PC-9 (cell line): ENCODE results near the gene E2F2. TPM values are rescaled to one million over a fixed set of nuclear protein-coding genes. Genes with fewer than 3 reads are reported as not detected.

Experiments used
- BruUV-seq: library from RNA; stranded (reverse); fragments of 400-500 nt; replicated peaks from 2 replicates; lab custom pipeline; 2021; lab: Mats Ljungman, UMichigan
- CTCF ChIA-PET: fragments of 300-600 bp; sonication (Branson Sonifier 250); formaldehyde crosslinking; loops from one replicate; lab custom pipeline; 2022; ENCODE audit warnings: antibody characterized with exemption; lab: Charles Lee
- POLR2A ChIA-PET: fragments of 300-600 bp; sonication (Branson Sonifier 250); formaldehyde crosslinking; loops from one replicate; lab custom pipeline; 2022; ENCODE audit warnings: antibody characterized with exemption; ENCODE audit not compliant: unreplicated experiment; lab: Charles Lee
- DNase-seq, 2 experiments: peaks; one replicate each; pipeline versions ENCODE4 v3.0.0 to v3.0.0-alpha.2; 2015 to 2022; ENCODE audit warnings: mixed read lengths in 1 of 2
- H2AFZ ChIP-seq: fragments of 200-600 bp; sonication (generic); 2 replicates; pipeline ENCODE4 v1.8.1; 2017; ENCODE audit warnings: antibody characterized with exemption
- H3F3A ChIP-seq: fragments of 200-600 bp; sonication (generic); 2 replicates; pipeline ENCODE4 v1.8.1; 2017; ENCODE audit warnings: antibody characterized with exemption, mild to moderate bottlenecking, low read depth; ENCODE audit not compliant: insufficient read depth
- H3K27ac ChIP-seq: fragments of 200-600 bp; sonication (generic); 2 replicates; pipeline ENCODE4 v1.6.1; 2016; ENCODE audit warnings: mixed run types
- H3K27me3 ChIP-seq: fragments of 200-600 bp; sonication (generic); 2 replicates; pipeline ENCODE4 v1.6.1; 2016; ENCODE audit warnings: low read depth, mixed run types; ENCODE audit not compliant: insufficient read depth
- H3K36me3 ChIP-seq: fragments of 200-600 bp; sonication (generic); 2 replicates; pipeline ENCODE4 v1.6.1; 2016; ENCODE audit warnings: low read depth, mixed run types
- H3K4me1 ChIP-seq: fragments of 200-600 bp; sonication (generic); replicated peaks from 2 replicates; pipeline ENCODE4 v1.6.1; 2016; ENCODE audit warnings: mixed run types; ENCODE audit not compliant: insufficient read depth
- H3K4me2 ChIP-seq: fragments of 200-600 bp; sonication (generic); 2 replicates; pipeline ENCODE4 v1.6.1; 2017; ENCODE audit warnings: mixed run types
- H3K4me3 ChIP-seq: fragments of 200-600 bp; sonication (generic); 2 replicates; pipeline ENCODE4 v1.6.1; 2016; ENCODE audit warnings: mixed run types
- H3K79me2 ChIP-seq: fragments of 200-600 bp; sonication (generic); 2 replicates; pipeline ENCODE4 v1.6.1; 2017; ENCODE audit warnings: low read depth, mixed run types
- H3K9me2 ChIP-seq: fragments of 200-600 bp; sonication (generic); 2 replicates; pipeline ENCODE4 v1.8.1; 2017; ENCODE audit warnings: mild to moderate bottlenecking; ENCODE audit not compliant: insufficient read depth
- H3K9me3 ChIP-seq: fragments of 200-600 bp; sonication (generic); 2 replicates; pipeline ENCODE4 v1.8.1; 2016; ENCODE audit warnings: low read depth; ENCODE audit not compliant: insufficient read depth
- H4K20me1 ChIP-seq: fragments of 200-600 bp; sonication (generic); 2 replicates; pipeline ENCODE4 v1.8.1; 2017; ENCODE audit not compliant: insufficient read depth
- EZH2 ChIP-seq: fragments of 200-600 bp; sonication (generic); IDR thresholded peaks from 2 replicates; pipeline ENCODE4 v1.8.0; 2017; ENCODE audit warnings: antibody characterized with exemption, low read depth
- intact Hi-C: fragments of 100-400 bp; cut with micrococcal nuclease; formaldehyde crosslinking; loops from one replicate; pipeline ENCODE4 v1.10.0; 2022; ENCODE audit not compliant: unreplicated experiment
- total RNA-seq: library from RNA; stranded (reverse); gene quantifications from 2 replicates; pipeline ENCODE4 v1.2.3, GENCODE V29; 2021
- TF ChIP-seq, protein P1 (sequence below): fragments of 200-600 bp; sonication (generic); conservative IDR thresholded peaks from 2 replicates; pipeline ENCODE4 v1.6.1; 2017; ENCODE audit warnings: mixed run types, antibody characterized with exemption, mild to moderate bottlenecking, moderate library complexity

E2F2 gene
- total RNA-seq, 1 experiment from 2014 or later, result 7.6 TPM

DNA sequence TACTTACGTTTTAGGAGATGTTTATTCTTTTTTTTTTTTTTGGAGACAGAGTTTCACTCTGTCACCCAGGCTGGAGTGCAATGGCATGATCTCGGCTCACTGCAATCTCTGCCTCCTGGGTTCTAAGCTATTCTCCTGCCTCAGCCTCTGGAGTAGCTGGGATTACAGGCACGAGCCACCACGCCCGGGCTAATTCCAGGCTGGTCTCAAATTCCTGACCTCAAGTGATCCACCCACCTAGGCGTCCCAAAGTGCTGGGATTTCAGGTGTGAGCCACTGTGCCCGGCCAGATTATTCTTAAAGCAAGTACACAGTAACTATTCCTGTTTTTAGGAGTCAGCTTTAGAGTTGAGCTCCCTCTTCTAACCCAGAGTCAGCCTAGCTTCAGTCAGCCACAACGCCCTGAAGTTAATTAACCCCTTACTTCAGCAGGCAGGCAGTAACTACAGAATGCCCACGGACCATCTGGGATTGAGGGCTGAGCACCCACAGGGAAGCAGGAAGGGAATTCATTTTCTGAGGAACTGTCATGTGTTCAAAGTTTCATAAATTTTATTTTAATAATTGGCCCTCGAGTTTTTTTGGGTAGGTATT is 33.6 kb upstream of the E2F2 start:
- DNase-seq, result peak in 1 of 2 experiments; percentile 27

DNA sequence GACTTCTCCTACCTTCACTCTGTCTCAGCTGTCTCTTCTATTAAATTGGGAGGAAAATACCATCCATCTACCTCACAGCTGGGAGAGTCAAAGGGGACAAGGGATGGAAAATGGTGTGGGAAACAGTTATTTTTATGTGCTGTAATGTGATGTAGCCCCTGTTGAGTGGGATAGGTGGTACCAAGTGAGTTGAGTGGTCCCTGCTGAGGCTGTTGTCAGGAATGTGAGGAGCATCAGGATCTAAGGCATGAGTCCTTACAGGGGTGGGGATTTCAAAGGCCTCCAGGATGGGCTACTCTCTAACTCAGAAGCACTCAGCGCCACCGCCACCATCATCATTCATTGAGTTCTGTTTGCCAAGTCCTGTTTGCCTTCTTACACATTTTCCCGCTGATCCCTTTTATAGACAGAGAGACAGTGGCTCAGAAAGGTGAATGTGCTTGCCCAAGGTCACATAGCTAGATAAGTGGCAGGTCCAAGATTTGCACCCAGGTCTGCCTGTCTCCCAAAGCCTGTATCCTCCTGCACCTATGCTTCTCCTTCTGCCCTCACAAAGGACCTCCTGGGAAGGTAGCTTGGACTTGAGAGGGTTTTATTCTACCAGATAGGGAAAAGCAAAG is 32.8 kb upstream of the E2F2 start:
- ChIA-PET CTCF (no interaction called here), POLR2A (interaction anchor here (0.6 kb wide), 1 partner anchor 87 kb away, joined by 3 read pairs; no protein-coding TSS in a partner anchor)
- Histone ChIP-seq H3K4me2 (no peak overlapping the region), H2AFZ (no peak overlapping the region), H3K27me3 (no peaks in the 10 kb centered on the region), H4K20me1 (no peaks in the 10 kb centered on the region), H3K9me2 (no peaks in the 10 kb centered on the region), H3K4me1 (peaks cover 13% of the 10 kb centered on the region), H3K27ac (no peak overlapping the region), H3K4me3 (no peak overlapping the region), H3F3A (peaks cover 6% of the 10 kb centered on the region; the same call in 1 of the 2 replicates), H3K79me2 (peaks cover 2% of the 10 kb centered on the region; the same call in 1 of the 2 replicates), H3K36me3 (no peaks in the 10 kb centered on the region), H3K9me3 (no peaks in the 10 kb centered on the region)
- intact Hi-C loops, result no loop called here
- no TSS peak for BruUV-seq
- DNase-seq, result no peak
- TF ChIP-seq, protein P1, sequence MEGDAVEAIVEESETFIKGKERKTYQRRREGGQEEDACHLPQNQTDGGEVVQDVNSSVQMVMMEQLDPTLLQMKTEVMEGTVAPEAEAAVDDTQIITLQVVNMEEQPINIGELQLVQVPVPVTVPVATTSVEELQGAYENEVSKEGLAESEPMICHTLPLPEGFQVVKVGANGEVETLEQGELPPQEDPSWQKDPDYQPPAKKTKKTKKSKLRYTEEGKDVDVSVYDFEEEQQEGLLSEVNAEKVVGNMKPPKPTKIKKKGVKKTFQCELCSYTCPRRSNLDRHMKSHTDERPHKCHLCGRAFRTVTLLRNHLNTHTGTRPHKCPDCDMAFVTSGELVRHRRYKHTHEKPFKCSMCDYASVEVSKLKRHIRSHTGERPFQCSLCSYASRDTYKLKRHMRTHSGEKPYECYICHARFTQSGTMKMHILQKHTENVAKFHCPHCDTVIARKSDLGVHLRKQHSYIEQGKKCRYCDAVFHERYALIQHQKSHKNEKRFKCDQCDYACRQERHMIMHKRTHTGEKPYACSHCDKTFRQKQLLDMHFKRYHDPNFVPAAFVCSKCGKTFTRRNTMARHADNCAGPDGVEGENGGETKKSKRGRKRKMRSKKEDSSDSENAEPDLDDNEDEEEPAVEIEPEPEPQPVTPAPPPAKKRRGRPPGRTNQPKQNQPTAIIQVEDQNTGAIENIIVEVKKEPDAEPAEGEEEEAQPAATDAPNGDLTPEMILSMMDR, result no peak
- TF ChIP-seq EZH2, result no peak

More for the DNA sequence above, 33.6 kb upstream of the E2F2 start:
- Histone ChIP-seq H3K79me2 (no peaks in the 10 kb centered on the region), H3F3A (peaks cover 3% of the 10 kb centered on the region; the same call in 1 of the 2 replicates), H3K36me3 (no peaks in the 10 kb centered on the region), H3K4me2 (no peak overlapping the region), H2AFZ (no peak overlapping the region), H3K9me2 (no peaks in the 10 kb centered on the region), H3K9me3 (no peaks in the 10 kb centered on the region), H3K4me3 (no peak overlapping the region), H3K4me1 (peaks cover 13% of the 10 kb centered on the region), H3K27ac (no peak overlapping the region), H3K27me3 (no peaks in the 10 kb centered on the region), H4K20me1 (no peaks in the 10 kb centered on the region)
- ChIA-PET POLR2A (interaction anchor here (0.6 kb wide), 1 partner anchor 13 kb away, joined by 5 read pairs; no protein-coding TSS in a partner anchor), CTCF (no interaction called here)
- TF ChIP-seq, protein P1, result no peak
- no peak for TF ChIP-seq EZH2
- BruUV-seq, result no TSS peak
- intact Hi-C loops, result no loop called here

DNA sequence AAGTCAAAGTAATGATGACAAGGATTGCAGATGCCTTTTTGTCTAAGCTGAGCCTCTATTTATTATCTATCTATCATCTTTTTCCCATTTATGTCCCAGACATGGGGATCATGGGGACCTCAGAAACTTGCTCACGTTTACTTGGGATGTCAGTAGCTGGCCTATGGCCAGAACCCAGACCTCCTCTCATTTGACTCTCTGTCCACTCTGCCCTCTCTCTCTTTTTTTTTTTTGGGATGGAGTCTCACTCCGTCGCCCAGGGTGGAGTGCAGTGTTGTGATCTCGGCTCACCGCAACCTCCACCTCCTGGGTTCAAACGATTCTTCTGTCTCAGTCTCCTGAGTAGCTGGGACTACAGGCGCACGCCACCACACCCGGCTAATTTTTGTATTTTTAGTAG is 32.0 kb upstream of the E2F2 start:
- H3K27ac ChIP-seq, result no peak overlapping the region
- peaks cover 13% of the 10 kb centered on the region for H3K4me1 ChIP-seq
- no peak for DNase-seq
- H3F3A ChIP-seq, result peaks cover 14% of the 10 kb centered on the region; the same call in 1 of the 2 replicates
- no peak overlapping the region for H3K4me3 ChIP-seq
- no peaks in the 10 kb centered on the region for H3K27me3 ChIP-seq
- H4K20me1 ChIP-seq, result no peaks in the 10 kb centered on the region
- no peak overlapping the region for H2AFZ ChIP-seq
- H3K79me2 ChIP-seq, result peaks cover 10% of the 10 kb centered on the region
- BruUV-seq, result no TSS peak
- intact Hi-C loops, result no loop called here
- no peaks in the 10 kb centered on the region for H3K36me3 ChIP-seq
- ChIA-PET CTCF (no interaction called here), POLR2A (no interaction called here)
- TF ChIP-seq, protein P1, result no peak
- no peak for TF ChIP-seq EZH2
- peak overlapping the region; percentile 64; the same call in 1 of the 2 replicates for H3K4me2 ChIP-seq
- no peaks in the 10 kb centered on the region for H3K9me2 ChIP-seq
- no peaks in the 10 kb centered on the region for H3K9me3 ChIP-seq
